Activated naive CD4-positive, alpha-beta T cell (primary cell): ENCODE measurements around the gene SPIRE1.
"Not testable (repeated sequence)": the region's sequence is repeated elsewhere in the genome, so short reads cannot be mapped to it uniquely, and the experiment has no call there.

Experiments used
- DNase-seq, 4 experiments: peaks; one replicate each; lab custom pipeline; 2025; lab: John Stamatoyannopoulos, UW

The SPIRE1 gene

DNA sequence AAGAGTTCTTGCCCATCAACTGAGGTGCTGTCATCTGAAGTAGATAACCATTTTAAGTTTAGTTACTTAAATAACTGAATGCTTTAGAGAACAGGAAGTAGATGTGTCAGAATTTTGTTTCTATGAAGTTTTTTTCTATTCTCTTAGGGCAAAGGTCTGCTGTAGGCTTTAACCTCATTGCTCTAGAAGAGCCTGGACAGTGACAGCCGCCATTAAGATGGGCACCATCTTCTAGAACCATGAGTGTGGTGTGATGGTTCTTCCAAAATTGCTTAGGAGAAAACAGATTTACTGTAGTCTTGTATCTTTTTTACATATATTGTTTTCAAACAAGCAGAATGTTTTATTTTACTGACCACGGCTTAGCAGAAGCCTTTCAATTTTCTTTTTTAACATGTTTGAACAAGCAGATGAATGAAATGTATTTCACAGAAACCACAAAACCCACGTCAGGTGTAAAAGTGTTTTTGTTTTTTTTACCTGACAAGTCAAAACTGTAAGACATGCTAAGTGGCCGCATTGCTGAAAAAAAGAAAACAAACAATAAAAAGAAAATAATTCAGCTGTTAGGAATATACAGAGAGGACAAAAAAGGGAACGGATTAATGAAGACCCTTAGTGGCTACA lies 172.3 kb downstream of the SPIRE1 start:
- no peak for DNase-seq

- DNase-seq, result not testable (repeated sequence)
Observed at GRCh38 chr18:12481915-12482314, 176.0 kb downstream of the SPIRE1 start.

DNA sequence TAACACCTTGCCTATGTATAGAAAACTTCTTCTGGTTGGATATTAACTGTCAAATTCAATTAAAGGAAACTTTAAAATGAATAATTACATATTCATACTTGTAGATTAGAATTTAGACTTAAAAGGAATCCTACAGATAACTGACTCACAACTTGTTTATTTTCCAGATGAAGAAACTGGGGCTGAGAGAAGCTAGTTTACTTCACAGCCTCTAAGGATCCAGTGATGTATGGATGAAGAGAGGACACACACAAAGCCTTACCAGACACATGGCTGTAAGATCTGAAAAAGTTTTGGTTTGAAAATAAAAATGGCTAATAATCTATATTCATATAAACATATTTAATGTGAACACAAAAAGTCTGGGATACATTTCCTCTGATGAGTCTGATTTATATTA lies 177.9 kb downstream of the SPIRE1 start:
- no peak for DNase-seq

DNA sequence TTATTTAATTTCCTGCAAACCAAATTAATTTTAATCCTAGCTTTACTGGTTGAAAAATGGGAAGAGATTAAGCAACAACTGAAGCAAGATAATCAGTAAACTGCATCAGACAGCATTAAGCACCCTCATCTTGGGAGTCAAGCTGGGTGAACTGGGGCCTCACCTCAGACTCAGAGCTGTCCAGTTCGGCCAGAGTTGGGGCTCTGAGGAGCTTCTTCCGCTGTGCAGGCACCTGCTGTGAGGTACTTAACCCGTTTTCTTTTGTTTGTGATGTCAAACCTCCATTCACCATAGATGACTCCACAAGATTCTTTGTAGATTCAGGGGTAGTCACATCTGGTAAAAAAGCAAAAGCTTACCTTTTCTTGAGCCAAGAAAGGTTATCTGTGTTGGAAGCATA lies 178.4 kb downstream of the SPIRE1 start:
- DNase-seq, result no peak

DNA sequence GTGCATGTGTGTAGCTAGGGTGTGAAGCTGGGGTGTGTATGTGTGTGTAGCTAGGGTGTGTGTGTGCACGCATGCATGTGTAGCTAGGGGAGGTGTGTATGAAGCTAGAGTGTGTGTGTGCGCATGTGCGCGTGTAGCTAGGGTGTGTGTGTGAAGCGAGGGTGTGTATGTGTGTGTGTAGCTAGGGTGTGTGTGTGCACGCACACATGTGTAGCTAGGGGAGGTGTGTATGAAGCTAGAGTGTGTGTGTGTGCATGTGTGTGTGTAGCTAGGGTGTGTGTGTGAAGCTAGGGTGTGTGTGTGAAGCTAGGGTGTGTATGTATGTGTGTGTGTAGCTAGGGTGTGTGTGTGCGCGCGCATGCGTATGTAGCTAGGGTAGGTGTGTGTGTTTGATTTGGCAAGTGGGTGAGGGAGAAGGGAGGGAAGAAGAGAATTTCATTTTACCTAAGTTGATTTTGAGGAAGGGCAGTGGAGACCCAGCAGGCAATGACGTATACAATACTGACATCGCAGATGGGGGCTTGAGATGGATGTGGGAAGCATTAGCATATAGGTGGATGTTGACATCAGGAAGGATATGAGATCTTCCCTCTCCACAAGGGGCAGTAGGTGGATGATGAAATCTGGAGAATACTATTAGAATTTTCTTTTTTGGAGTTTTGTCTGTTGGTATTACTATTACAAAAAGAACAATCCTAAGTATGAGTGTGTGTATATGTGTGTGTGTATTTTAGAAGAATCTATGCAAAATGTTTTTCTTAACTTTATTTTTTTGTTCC lies 179.4 kb downstream of the SPIRE1 start:
- no peak for DNase-seq

DNA sequence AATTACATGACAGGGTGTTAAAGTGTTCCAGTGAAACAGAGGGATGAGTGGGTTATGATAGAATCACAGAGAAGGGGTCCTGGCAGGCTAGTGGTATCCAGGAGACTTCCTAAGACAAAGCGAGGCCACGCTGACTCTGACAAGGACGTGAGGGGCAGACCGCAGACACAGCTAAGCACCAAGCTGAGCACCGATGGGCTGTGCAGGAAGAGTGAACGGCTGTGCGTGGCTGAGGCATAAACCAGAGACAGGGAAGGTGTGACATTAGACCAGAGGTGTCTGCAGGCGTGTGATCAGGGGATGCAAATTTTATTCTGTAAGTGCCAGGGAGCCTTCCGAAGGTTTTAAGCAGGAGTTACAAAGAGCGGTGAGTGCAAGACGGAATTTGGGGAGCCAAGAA lies 180.3 kb downstream of the SPIRE1 start:
- no peak for DNase-seq

DNA sequence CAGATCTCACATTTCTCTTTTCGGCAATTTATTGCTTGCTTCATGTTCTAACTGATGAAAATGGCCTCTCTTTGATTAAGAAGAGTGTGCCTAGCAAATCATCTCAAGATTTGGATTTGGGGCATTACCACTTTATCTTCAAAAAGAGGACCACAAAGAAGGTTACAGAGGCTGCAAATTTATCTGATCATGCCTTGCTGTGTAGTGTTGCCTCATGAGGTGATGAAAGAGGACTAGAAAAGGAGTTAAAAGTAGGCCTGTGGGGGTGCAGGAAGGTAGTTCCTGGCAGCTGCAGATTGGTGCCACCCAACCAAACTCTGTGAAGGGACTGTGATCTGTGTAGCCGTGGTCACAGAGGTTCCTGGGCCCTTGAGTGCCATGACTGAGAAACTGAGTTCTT lies 181.0 kb downstream of the SPIRE1 start:
- DNase-seq, result no peak

- no peak for DNase-seq
Observed at GRCh38 chr18:12474876-12475275, 183.0 kb downstream of the SPIRE1 start.

- no peak for DNase-seq
Observed at GRCh38 chr18:12474146-12474545, 183.8 kb downstream of the SPIRE1 start.

DNA sequence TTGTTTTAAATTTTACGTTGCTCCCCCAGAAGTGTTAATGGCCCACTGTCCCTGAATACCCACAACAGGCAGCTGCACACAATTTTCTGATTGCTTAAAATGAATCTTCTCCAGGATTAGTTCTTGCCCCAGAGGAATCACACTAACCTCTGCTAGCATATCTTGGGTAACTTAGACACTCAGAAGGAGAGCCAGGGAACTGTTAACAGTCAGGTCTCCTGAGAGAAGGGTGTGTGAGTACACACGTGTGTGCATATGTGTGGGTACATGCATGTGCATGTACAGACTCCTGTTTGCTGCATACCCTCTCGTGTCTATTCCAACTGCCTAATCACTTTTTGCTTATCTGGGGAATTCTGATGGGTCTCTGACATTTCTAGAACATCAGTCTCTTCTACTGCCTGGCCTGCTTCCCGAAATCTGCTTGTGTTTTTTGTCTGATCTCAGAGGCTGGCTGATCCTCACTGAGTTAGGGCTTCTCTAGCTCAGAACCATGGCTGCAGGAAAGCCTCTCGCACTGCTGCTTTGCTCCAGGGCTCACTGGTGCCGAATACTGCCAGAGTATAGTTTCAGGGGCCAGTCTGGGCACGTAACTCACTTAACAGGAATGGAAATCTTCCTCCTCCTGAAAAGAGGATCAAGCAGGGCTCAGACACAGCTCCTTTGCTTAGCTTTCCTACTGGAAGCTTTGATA lies 187.4 kb downstream of the SPIRE1 start:
- DNase-seq, result no peak

- no peak for DNase-seq
Observed at GRCh38 chr18:12468445-12468844, 189.5 kb downstream of the SPIRE1 start.

DNA sequence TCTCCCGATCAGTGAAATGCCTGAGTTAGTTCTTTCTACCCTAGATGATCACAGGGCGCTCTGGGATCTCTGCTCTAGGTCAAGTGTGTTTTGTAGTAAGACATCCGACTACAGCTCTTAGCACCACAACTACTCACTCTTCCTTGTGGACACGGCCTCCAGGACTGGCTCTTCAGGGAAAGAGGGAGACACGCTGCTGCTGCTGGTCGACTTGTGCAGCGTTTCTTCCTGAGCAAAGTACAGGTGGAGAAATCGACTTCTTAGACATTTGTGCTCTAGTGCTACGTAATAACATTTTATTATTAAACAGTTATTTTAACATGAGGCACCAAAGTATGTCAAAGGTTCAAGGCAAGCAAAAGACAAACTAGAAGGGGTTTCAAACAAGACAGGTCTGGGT lies 193.2 kb downstream of the SPIRE1 start:
- DNase-seq, result no peak

GRCh38 chr18:12463191-12463590 lies 194.7 kb downstream of the SPIRE1 start:
- DNase-seq, result no peak

GRCh38 chr18:12462242-12462641 lies 195.7 kb downstream of the SPIRE1 start:
- no peak for DNase-seq

- no peak for DNase-seq
Observed at GRCh38 chr18:12461326-12461725, 196.6 kb downstream of the SPIRE1 start.

- no peak for DNase-seq
Observed at GRCh38 chr18:12460874-12461273, 197.0 kb downstream of the SPIRE1 start.

- DNase-seq, result no peak
Observed at GRCh38 chr18:12458771-12459170, 199.1 kb downstream of the SPIRE1 start.

GRCh38 chr18:12456441-12456840 lies 201.5 kb downstream of the SPIRE1 start:
- DNase-seq, result no peak

DNA sequence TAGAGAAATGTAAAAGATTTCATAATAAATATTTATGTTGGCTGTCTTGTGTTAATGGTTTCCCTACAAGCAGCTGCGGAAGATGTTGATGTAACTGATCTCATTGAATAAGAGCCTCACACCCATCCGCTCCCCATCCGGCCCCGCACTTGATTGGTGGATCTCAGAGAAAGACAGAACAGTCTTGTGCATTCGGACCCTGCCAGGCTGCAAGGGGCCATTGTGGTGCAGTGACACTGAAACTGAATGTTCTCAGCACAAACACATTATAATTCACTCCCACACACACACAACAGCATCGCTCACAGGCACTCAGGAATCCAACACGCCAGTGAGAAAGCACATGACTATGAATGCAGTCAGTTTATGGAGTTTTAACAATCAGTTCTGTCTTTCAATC lies 202.4 kb downstream of the SPIRE1 start:
- DNase-seq, result no peak

DNA sequence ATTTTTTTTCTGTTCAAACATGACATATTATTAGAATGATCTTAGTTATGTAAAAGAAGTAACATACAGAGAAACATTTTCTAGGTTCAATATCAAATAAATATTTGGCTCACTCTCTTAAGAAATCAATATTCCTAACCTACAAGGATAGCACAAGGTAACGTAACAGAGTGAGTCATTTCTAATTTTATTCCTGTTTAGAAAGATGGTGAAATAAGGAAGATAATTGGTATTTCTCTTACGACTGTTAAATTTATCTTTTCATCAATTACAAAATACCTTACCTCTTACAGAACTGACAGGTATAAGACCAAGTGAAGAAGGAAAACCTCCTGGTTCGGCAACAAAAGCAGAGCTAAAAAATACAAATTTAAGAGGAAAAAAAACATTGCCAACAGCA lies 205.1 kb downstream of the SPIRE1 start:
- DNase-seq, result no peak

DNA sequence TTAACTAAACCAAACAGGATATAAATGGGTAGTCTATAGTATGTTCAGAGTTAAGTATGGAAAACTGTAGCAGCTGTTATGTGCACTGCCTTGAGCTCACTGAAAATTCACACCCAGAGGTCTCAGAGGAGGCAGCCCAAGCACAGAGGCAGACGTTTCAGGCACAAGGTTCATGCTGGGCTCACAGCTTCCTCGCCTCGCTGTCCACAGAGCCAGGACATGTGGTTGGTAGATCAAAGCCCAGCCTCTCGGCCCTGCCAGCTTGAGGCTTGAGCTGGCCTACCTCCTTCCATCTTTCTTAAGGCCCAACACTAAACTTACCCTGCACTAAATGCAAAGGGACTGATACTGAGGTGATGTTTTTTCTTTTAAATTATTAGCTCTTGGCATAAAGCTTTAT lies 206.5 kb downstream of the SPIRE1 start:
- DNase-seq, result no peak

- DNase-seq, result no peak
Observed at GRCh38 chr18:12449051-12449785, 208.7 kb downstream of the SPIRE1 start.

DNA sequence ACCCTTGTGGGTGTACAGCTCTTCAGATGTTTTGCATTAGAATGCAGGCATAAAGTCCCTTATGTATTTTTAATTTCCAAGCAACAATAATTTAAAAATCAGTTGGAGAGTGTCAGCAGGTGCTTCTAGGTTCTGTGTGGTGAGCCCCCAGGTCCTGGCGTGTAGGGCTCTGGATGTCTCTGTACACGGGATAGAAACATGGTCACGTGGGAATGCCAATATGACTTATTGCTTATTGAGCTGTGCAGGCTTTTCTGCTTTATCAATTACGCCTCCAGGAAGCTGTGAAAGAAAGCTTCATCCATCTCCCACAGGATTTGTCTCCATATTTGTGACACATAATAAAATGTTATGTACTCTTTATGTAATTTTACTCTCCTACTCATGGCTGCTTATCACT lies 212.4 kb downstream of the SPIRE1 start:
- DNase-seq, result no peak
